PC-9 (cell line): Measurements from ENCODE around the gene LRMDA. TPM values are rescaled to one million over a fixed set of nuclear protein-coding genes. Genes with fewer than 3 reads are reported as not detected.

Source experiments
- BruUV-seq: library from RNA; stranded (reverse); fragments of 400-500 nt; replicated peaks from 2 replicates; lab custom pipeline; 2021; lab: Mats Ljungman, UMichigan
- CTCF ChIA-PET: fragments of 300-600 bp; sonication (Branson Sonifier 250); formaldehyde crosslinking; loops from one replicate; lab custom pipeline; 2022; ENCODE audit warnings: antibody characterized with exemption; lab: Charles Lee
- POLR2A ChIA-PET: fragments of 300-600 bp; sonication (Branson Sonifier 250); formaldehyde crosslinking; loops from one replicate; lab custom pipeline; 2022; ENCODE audit warnings: antibody characterized with exemption; ENCODE audit not compliant: unreplicated experiment; lab: Charles Lee
- DNase-seq, 2 experiments: peaks; one replicate each; pipeline versions ENCODE4 v3.0.0 to v3.0.0-alpha.2; 2015 to 2022; ENCODE audit warnings: mixed read lengths in 1 of 2
- H2AFZ ChIP-seq: fragments of 200-600 bp; sonication (generic); 2 replicates; pipeline ENCODE4 v1.8.1; 2017; ENCODE audit warnings: antibody characterized with exemption
- H3F3A ChIP-seq: fragments of 200-600 bp; sonication (generic); 2 replicates; pipeline ENCODE4 v1.8.1; 2017; ENCODE audit warnings: antibody characterized with exemption, mild to moderate bottlenecking, low read depth; ENCODE audit not compliant: insufficient read depth
- H3K27ac ChIP-seq: fragments of 200-600 bp; sonication (generic); 2 replicates; pipeline ENCODE4 v1.6.1; 2016; ENCODE audit warnings: mixed run types
- H3K27me3 ChIP-seq: fragments of 200-600 bp; sonication (generic); 2 replicates; pipeline ENCODE4 v1.6.1; 2016; ENCODE audit warnings: low read depth, mixed run types; ENCODE audit not compliant: insufficient read depth
- H3K36me3 ChIP-seq: fragments of 200-600 bp; sonication (generic); 2 replicates; pipeline ENCODE4 v1.6.1; 2016; ENCODE audit warnings: low read depth, mixed run types
- H3K4me1 ChIP-seq: fragments of 200-600 bp; sonication (generic); replicated peaks from 2 replicates; pipeline ENCODE4 v1.6.1; 2016; ENCODE audit warnings: mixed run types; ENCODE audit not compliant: insufficient read depth
- H3K4me2 ChIP-seq: fragments of 200-600 bp; sonication (generic); 2 replicates; pipeline ENCODE4 v1.6.1; 2017; ENCODE audit warnings: mixed run types
- H3K4me3 ChIP-seq: fragments of 200-600 bp; sonication (generic); 2 replicates; pipeline ENCODE4 v1.6.1; 2016; ENCODE audit warnings: mixed run types
- H3K79me2 ChIP-seq: fragments of 200-600 bp; sonication (generic); 2 replicates; pipeline ENCODE4 v1.6.1; 2017; ENCODE audit warnings: low read depth, mixed run types
- H3K9me2 ChIP-seq: fragments of 200-600 bp; sonication (generic); 2 replicates; pipeline ENCODE4 v1.8.1; 2017; ENCODE audit warnings: mild to moderate bottlenecking; ENCODE audit not compliant: insufficient read depth
- H3K9me3 ChIP-seq: fragments of 200-600 bp; sonication (generic); 2 replicates; pipeline ENCODE4 v1.8.1; 2016; ENCODE audit warnings: low read depth; ENCODE audit not compliant: insufficient read depth
- H4K20me1 ChIP-seq: fragments of 200-600 bp; sonication (generic); 2 replicates; pipeline ENCODE4 v1.8.1; 2017; ENCODE audit not compliant: insufficient read depth
- EZH2 ChIP-seq: fragments of 200-600 bp; sonication (generic); IDR thresholded peaks from 2 replicates; pipeline ENCODE4 v1.8.0; 2017; ENCODE audit warnings: antibody characterized with exemption, low read depth
- intact Hi-C: fragments of 100-400 bp; cut with micrococcal nuclease; formaldehyde crosslinking; loops from one replicate; pipeline ENCODE4 v1.10.0; 2022; ENCODE audit not compliant: unreplicated experiment
- total RNA-seq: library from RNA; stranded (reverse); gene quantifications from 2 replicates; pipeline ENCODE4 v1.2.3, GENCODE V29; 2021
- TF ChIP-seq, protein P1 (sequence below): fragments of 200-600 bp; sonication (generic); conservative IDR thresholded peaks from 2 replicates; pipeline ENCODE4 v1.6.1; 2017; ENCODE audit warnings: mixed run types, antibody characterized with exemption, mild to moderate bottlenecking, moderate library complexity

Gene LRMDA
- total RNA-seq, 1 experiment from 2014 or later, result not detected

DNA sequence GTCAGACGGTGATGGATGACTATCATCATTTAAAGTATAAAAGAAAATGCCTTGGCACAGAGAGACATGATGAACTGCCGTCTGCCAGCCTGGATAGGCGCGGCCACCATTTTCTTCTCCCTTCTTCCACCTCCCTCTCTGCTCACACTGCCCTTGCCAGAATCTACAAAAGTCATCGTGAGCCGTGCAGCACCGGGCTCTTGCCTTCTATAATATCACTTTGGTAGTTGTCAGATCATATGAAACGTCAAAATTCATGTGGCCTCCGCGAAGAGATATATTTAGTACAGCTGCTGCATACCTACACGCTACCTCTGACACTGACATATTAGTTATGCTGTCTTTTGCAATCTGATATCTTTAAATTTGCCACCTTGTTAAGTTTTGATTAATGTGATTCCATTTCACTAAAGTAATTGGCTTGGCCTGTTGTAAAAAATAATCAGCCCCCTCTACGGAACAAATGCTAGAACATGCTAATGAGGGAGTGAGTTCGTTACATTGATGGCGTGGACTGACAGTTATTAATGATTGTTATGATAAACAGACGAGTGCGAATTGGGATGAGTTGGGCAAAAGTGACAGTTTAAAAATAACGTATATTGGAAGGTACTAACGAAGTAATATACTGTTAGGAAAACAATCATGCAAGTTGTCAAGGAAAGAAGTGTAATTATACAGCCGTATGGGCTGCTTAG lies 214.9 kb downstream of the LRMDA start:
- no peaks in the 10 kb centered on the region for H3K4me1 ChIP-seq
- H3F3A ChIP-seq, result no peaks in the 10 kb centered on the region
- H3K27me3 ChIP-seq, result no peaks in the 10 kb centered on the region
- H4K20me1 ChIP-seq, result no peaks in the 10 kb centered on the region
- no peaks in the 10 kb centered on the region for H3K9me3 ChIP-seq
- no peak for DNase-seq
- no peaks in the 10 kb centered on the region for H3K36me3 ChIP-seq
- H3K4me2 ChIP-seq, result no peak overlapping the region
- intact Hi-C loops, result no loop called here
- ChIA-PET CTCF (no interaction called here), POLR2A (no interaction called here)
- H3K79me2 ChIP-seq, result no peaks in the 10 kb centered on the region
- no peak overlapping the region for H3K4me3 ChIP-seq
- TF ChIP-seq EZH2, result no peak
- TF ChIP-seq, protein P1, sequence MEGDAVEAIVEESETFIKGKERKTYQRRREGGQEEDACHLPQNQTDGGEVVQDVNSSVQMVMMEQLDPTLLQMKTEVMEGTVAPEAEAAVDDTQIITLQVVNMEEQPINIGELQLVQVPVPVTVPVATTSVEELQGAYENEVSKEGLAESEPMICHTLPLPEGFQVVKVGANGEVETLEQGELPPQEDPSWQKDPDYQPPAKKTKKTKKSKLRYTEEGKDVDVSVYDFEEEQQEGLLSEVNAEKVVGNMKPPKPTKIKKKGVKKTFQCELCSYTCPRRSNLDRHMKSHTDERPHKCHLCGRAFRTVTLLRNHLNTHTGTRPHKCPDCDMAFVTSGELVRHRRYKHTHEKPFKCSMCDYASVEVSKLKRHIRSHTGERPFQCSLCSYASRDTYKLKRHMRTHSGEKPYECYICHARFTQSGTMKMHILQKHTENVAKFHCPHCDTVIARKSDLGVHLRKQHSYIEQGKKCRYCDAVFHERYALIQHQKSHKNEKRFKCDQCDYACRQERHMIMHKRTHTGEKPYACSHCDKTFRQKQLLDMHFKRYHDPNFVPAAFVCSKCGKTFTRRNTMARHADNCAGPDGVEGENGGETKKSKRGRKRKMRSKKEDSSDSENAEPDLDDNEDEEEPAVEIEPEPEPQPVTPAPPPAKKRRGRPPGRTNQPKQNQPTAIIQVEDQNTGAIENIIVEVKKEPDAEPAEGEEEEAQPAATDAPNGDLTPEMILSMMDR, result no peak
- H2AFZ ChIP-seq, result no peak overlapping the region
- no TSS peak for BruUV-seq
- H3K27ac ChIP-seq, result no peak overlapping the region
- H3K9me2 ChIP-seq, result no peaks in the 10 kb centered on the region

DNA sequence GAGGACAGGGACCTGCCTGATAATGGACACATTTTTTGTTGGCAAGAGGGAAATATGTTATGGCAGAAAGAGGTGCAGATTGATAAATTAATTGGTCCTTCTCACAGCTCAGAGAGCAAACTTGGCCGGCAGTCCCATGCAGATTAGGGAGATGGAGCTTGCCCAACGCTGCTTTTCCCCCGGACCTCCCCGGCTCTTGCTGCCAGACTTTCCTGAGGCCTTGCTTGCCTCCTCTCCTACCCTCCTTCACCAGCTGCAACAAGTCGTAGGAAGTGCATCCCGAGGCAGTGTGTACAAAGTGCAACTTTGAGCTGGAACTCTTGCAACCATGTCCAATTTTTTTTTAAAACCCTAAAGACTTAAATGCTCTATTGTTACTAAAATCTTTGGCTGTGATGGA lies 215.5 kb downstream of the LRMDA start:
- intact Hi-C loops, result no loop called here
- Histone ChIP-seq H3K36me3 (no peaks in the 10 kb centered on the region), H3K9me3 (no peaks in the 10 kb centered on the region), H3F3A (no peaks in the 10 kb centered on the region), H3K4me3 (no peak overlapping the region), H3K27me3 (no peaks in the 10 kb centered on the region), H3K4me1 (no peaks in the 10 kb centered on the region), H3K4me2 (no peak overlapping the region), H3K27ac (no peak overlapping the region), H3K9me2 (no peaks in the 10 kb centered on the region), H3K79me2 (no peaks in the 10 kb centered on the region), H4K20me1 (no peaks in the 10 kb centered on the region), H2AFZ (no peak overlapping the region)
- no peak for DNase-seq
- BruUV-seq, result no TSS peak
- TF ChIP-seq, protein P1, result no peak
- no peak for TF ChIP-seq EZH2
- CTCF ChIA-PET, result no interaction called here
- POLR2A ChIA-PET, result no interaction called here

DNA sequence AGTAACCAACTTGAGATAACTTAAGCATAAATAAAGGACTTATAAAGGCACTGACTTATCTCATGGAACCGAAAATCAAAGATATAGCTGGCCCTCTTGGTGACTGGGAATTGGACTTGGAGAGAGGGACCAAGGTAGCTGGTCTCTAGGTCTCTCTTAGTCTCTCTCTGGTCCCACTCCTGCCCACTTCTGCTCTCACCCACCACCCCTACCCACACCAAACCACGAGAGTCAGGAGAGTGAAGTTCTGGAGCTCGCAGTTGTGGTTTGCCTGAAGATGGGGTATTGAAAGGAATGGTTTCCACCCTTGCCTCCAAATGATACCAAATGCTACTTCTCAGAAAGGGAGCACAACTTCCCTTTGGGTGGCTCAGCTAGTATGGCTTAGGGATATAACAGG lies 216.3 kb downstream of the LRMDA start:
- Histone ChIP-seq H3F3A (no peaks in the 10 kb centered on the region), H3K4me1 (no peaks in the 10 kb centered on the region), H2AFZ (no peak overlapping the region), H3K79me2 (no peaks in the 10 kb centered on the region), H4K20me1 (no peaks in the 10 kb centered on the region), H3K9me2 (no peaks in the 10 kb centered on the region), H3K36me3 (no peaks in the 10 kb centered on the region), H3K27me3 (no peaks in the 10 kb centered on the region), H3K4me3 (no peak overlapping the region), H3K9me3 (no peaks in the 10 kb centered on the region), H3K4me2 (no peak overlapping the region), H3K27ac (no peak overlapping the region)
- no peak for TF ChIP-seq EZH2
- TF ChIP-seq, protein P1, result no peak
- CTCF ChIA-PET, result no interaction called here
- BruUV-seq, result no TSS peak
- intact Hi-C loops, result no loop called here
- POLR2A ChIA-PET, result no interaction called here
- DNase-seq, result no peak
